Ishikawa (cell line): ENCODE results near the gene ANKLE1.

ENCODE experiments used
- CEBPB ChIP-seq: IDR thresholded peaks from 2 replicates; pipeline ENCODE4 v1.6.1; 2012
- EGR1 ChIP-seq: IDR thresholded peaks from 2 replicates; pipeline ENCODE4 v1.6.1; 2012
- EP300 ChIP-seq: IDR thresholded peaks from 2 replicates; pipeline ENCODE4 v1.6.1; 2012; ENCODE audit warnings: borderline replicate concordance
- FOXM1 ChIP-seq: IDR thresholded peaks from 2 replicates; pipeline ENCODE4 v1.6.1; 2012; ENCODE audit warnings: low read depth, borderline replicate concordance
- NFIC ChIP-seq: IDR thresholded peaks from 2 replicates; pipeline ENCODE4 v1.6.1; 2012
- RAD21 ChIP-seq: IDR thresholded peaks from 2 replicates; pipeline ENCODE4 v1.6.1; 2012; ENCODE audit warnings: low read depth
- TAF1 ChIP-seq: IDR thresholded peaks from 2 replicates; pipeline ENCODE4 v1.6.1; 2012; ENCODE audit warnings: low read depth, mild to moderate bottlenecking
- TCF12 ChIP-seq: IDR thresholded peaks from 2 replicates; pipeline ENCODE4 v1.6.1; 2012; ENCODE audit warnings: low read depth
- YY1 ChIP-seq: IDR thresholded peaks from 2 replicates; pipeline ENCODE4 v1.6.1; 2012; ENCODE audit warnings: low read depth
- ZBTB7A ChIP-seq: IDR thresholded peaks from 2 replicates; pipeline ENCODE4 v1.6.1; 2012; ENCODE audit warnings: low read depth
- TF ChIP-seq, protein P1 (sequence below): IDR thresholded peaks from 2 replicates; pipeline ENCODE4 v1.6.1; 2012; ENCODE audit warnings: low read depth, mild to moderate bottlenecking
- TF ChIP-seq, protein P2 (sequence below): IDR thresholded peaks from 2 replicates; pipeline ENCODE4 v1.6.1; 2012

DNA sequence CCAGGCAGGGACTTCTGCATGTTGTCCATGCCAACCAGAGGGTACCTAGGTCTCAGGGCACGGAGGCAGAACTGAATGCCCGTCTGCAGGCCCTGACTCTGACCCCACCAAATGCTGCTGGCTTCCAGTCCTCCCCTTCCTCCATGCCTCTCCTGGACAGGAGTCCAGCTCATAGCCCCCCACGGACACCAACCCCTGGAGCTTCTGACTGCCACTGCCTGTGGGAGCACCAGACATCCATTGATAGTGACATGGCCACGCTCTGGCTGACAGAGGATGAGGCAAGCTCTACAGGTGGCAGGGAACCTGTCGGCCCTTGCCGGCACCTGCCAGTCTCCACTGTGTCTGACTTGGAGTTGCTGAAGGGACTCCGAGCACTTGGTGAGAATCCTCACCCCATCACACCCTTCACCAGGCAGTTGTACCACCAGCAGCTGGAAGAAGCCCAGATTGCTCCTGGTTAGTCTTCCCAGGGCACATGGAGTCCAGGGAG, 1.8 kb downstream of the ANKLE1 start:
- TF ChIP-seq RAD21, result no peak
- TF ChIP-seq ZBTB7A, result no peak
- no peak for TF ChIP-seq FOXM1
- TF ChIP-seq NFIC, result no peak
- no peak for TF ChIP-seq EP300
- TF ChIP-seq, protein P1, sequence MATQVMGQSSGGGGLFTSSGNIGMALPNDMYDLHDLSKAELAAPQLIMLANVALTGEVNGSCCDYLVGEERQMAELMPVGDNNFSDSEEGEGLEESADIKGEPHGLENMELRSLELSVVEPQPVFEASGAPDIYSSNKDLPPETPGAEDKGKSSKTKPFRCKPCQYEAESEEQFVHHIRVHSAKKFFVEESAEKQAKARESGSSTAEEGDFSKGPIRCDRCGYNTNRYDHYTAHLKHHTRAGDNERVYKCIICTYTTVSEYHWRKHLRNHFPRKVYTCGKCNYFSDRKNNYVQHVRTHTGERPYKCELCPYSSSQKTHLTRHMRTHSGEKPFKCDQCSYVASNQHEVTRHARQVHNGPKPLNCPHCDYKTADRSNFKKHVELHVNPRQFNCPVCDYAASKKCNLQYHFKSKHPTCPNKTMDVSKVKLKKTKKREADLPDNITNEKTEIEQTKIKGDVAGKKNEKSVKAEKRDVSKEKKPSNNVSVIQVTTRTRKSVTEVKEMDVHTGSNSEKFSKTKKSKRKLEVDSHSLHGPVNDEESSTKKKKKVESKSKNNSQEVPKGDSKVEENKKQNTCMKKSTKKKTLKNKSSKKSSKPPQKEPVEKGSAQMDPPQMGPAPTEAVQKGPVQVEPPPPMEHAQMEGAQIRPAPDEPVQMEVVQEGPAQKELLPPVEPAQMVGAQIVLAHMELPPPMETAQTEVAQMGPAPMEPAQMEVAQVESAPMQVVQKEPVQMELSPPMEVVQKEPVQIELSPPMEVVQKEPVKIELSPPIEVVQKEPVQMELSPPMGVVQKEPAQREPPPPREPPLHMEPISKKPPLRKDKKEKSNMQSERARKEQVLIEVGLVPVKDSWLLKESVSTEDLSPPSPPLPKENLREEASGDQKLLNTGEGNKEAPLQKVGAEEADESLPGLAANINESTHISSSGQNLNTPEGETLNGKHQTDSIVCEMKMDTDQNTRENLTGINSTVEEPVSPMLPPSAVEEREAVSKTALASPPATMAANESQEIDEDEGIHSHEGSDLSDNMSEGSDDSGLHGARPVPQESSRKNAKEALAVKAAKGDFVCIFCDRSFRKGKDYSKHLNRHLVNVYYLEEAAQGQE, result no peak
- TF ChIP-seq, protein P2, sequence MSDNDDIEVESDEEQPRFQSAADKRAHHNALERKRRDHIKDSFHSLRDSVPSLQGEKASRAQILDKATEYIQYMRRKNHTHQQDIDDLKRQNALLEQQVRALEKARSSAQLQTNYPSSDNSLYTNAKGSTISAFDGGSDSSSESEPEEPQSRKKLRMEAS, result no peak
- TF ChIP-seq CEBPB, result no peak
- TF ChIP-seq YY1, result no peak
- no peak for TF ChIP-seq TCF12
- TF ChIP-seq TAF1, result no peak
- TF ChIP-seq EGR1, result no peak
